Measurements from ENCODE around the gene BACE2.

BACE2 gene

GRCh38 chr21:41325138-41325912 is 157.4 kb downstream of the BACE2 start:
- no peak for DNase-seq

GRCh38 chr21:41326414-41327080 is 158.6 kb downstream of the BACE2 start:
- DNase-seq, result no peak

- DNase-seq, result no peak
These were observed 159.8 kb downstream of the BACE2 start for GRCh38 chr21:41327753-41328152.

- no peak for DNase-seq
These were observed 161.0 kb downstream of the BACE2 start for GRCh38 chr21:41328660-41329607.

Measured in activated CD4-positive, alpha-beta T cell treated with anti-CD3 and anti-CD28 coated beads, Interleukin-2, amount 50 U/mL, for 16 hours (primary cell).